ENCODE results near the gene CNTNAP2. TPM values are rescaled to one million over a fixed set of nuclear protein-coding genes. Genes with fewer than 3 reads are reported as not detected.

Gene CNTNAP2
- total and polyA plus RNA-seq, 2 of the 8 experiments (the other 6 are each of a cell fraction or from before 2014, with no cell fraction given) = 27.9 to 71.0 TPM

GRCh38 chr7:146496657-146497056 is 380.1 kb downstream of the CNTNAP2 start:
- Histone ChIP-seq H4K91ac (replicated peaks; ENCODE audit: insufficient read length, low read length) (no peak overlapping the region), H3K23ac (ENCODE audit: insufficient read length) (no peak overlapping the region), H2AFZ (ENCODE audit: low read length) (no peak overlapping the region), H2AK5ac (ENCODE audit: low read depth, low read length) (no peak overlapping the region), H3K23me2 (ENCODE audit: low read depth, low read length) (no peaks in the 10 kb centered on the region), H3K4me3 (ENCODE audit: extremely low read depth in 1 of 4, insufficient read depth in 2 of 4, low read depth in 3 of 4, low read length in 4 of 4) (no peak overlapping the region), H4K20me1 (replicated peaks in 1 of 2; ENCODE audit: control insufficient read depth in 1 of 2, insufficient read depth in 2 of 2, low read length in 2 of 2) (no peaks in the 10 kb centered on the region), H3K79me2 (ENCODE audit: control insufficient read depth in 1 of 2, insufficient read depth in 2 of 2, low read length in 2 of 2) (no peaks in the 10 kb centered on the region), H2BK5ac (ENCODE audit: low read depth, low read length) (no peak overlapping the region), H2BK120ac (replicated peaks; ENCODE audit: low read depth, low read length) (no peak overlapping the region), H3K79me1 (ENCODE audit: low read depth, low read length) (no peaks in the 10 kb centered on the region), H3K27me3 (replicated peaks in 1 of 4; ENCODE audit: control insufficient read depth in 3 of 4, extremely low read depth in 1 of 4, insufficient read depth in 3 of 4, low read length in 3 of 4) (no peaks in the 10 kb centered on the region), H3K14ac (ENCODE audit: insufficient read length) (no peak overlapping the region), H3K4me1 (replicated peaks in 1 of 4; ENCODE audit: control insufficient read depth in 3 of 4, insufficient read depth in 4 of 4, low read length in 3 of 4) (no peaks in the 10 kb centered on the region), H3K27ac (ENCODE audit: low read depth, low read length) (no peak overlapping the region), H3K56ac (replicated peaks; ENCODE audit: insufficient read length, low read depth, low read length) (no peak overlapping the region), H3K4me2 (ENCODE audit: insufficient read depth in 1 of 2, low read depth in 2 of 2, low read length in 2 of 2) (no peak overlapping the region), H3K9me3 (ENCODE audit: insufficient read depth in 2 of 2, low read depth in 1 of 2, low read length in 1 of 2) (peaks cover under 1 to 3% of the 10 kb centered on the region in 2 experiments; a peak in 2 of 4 replicates), H3K18ac (ENCODE audit: extremely low read depth, low read length) (no peak overlapping the region), H3K9ac (replicated peaks in 1 of 4; ENCODE audit: extremely low read depth in 1 of 4, low read depth in 3 of 4, low read length in 3 of 4) (no peak overlapping the region), H4K5ac (ENCODE audit: insufficient read length, low read depth, low read length) (no peak overlapping the region), H3K4ac (replicated peaks; ENCODE audit: insufficient read length, low read depth, low read length) (no peak overlapping the region), H3K36me3 (ENCODE audit: control insufficient read depth in 2 of 4, insufficient read depth in 4 of 4, low read length in 3 of 4) (no peaks in the 10 kb centered on the region), H2BK12ac (ENCODE audit: low read depth, low read length) (no peak overlapping the region), H2BK20ac (ENCODE audit: low read length) (no peak overlapping the region), H2BK15ac (ENCODE audit: low read length) (no peak overlapping the region), H4K8ac (ENCODE audit: extremely low read depth, insufficient read depth, low read length) (no peak overlapping the region)
- CTCF ChIA-PET (ENCODE audit: partially characterized antibody) = no interaction called here
- no peak for DNase-seq (ENCODE audit: low read depth in 1 of 2, low spot score in 2 of 2)
- POLR2A ChIA-PET (ENCODE audit: partially characterized antibody) = no interaction called here
- FAIRE-seq = no peak
- WGBS, 2 experiments (ENCODE audit: extremely low coverage in 1 of 2, insufficient coverage in 1 of 2, insufficient read length in 1 of 2, insufficient replicate concordance in 2 of 2, low coverage in 1 of 2, low lambda C conversion rate in 2 of 2, missing lambda C conversion rate in 1 of 2) = 88% methylated on average over 2 of the region's 2 CpGs; no CpG with 5 or more reads in 1 of the 2 experiments
- TF ChIP-seq BACH1 (IDR thresholded peaks at IDR 0.05; ENCODE audit: low read length) (no peak), SP1 (IDR thresholded peaks at IDR 0.05; ENCODE audit: low read depth, low read length) (no peak), SUZ12 (IDR thresholded peaks at IDR 0.05; ENCODE audit: low read length) (no peak), KDM4A (IDR thresholded peaks at IDR 0.05; ENCODE audit: low read depth, low read length, severe bottlenecking) (no peak), CTCF (IDR thresholded peaks at IDR 0.05; ENCODE audit: control extremely low read depth in 1 of 3, insufficient read depth in 1 of 3, low read depth in 1 of 3, low read length in 3 of 3) (no peak), RFX5 (IDR thresholded peaks at IDR 0.05; ENCODE audit: borderline replicate concordance, low read depth, low read length) (no peak), MAX (IDR thresholded peaks at IDR 0.05) (no peak), POU5F1 (IDR thresholded peaks at IDR 0.05; ENCODE audit: low read depth, low read length) (no peak), RXRA (IDR thresholded peaks at IDR 0.05; ENCODE audit: insufficient read depth, low read depth, low read length) (no peak), TBP (IDR thresholded peaks at IDR 0.05; ENCODE audit: low read depth, low read length) (no peak), MAFK (IDR thresholded peaks at IDR 0.05; ENCODE audit: low read depth, low read length) (no peak)
